Esophagus squamous epithelium (tissue), 4 donors: ENCODE measurements around the gene ZNF30.

Experiments
- POLR2A ChIP-seq, 4 donors: fragments of 450-650 bp; IDR thresholded peaks; one replicate each; pipeline ENCODE4 v1.6.1; 2017; ENCODE audit warnings: antibody characterized with exemption in 4 of 4, mild to moderate bottlenecking in 4 of 4, moderate library complexity in 3 of 4
- TF ChIP-seq, protein P1 (sequence below), 6 experiments: fragments of 450-650 bp in 4 of 6; fragments of 200-600 bp in 2 of 6; sonication (generic) in 2 of 6; IDR thresholded peaks; one replicate each; pipeline ENCODE4 v1.5.1; 2016 to 2019; ENCODE audit warnings: antibody characterized with exemption in 6 of 6, mild to moderate bottlenecking in 4 of 6, moderate library complexity in 4 of 6

DNA sequence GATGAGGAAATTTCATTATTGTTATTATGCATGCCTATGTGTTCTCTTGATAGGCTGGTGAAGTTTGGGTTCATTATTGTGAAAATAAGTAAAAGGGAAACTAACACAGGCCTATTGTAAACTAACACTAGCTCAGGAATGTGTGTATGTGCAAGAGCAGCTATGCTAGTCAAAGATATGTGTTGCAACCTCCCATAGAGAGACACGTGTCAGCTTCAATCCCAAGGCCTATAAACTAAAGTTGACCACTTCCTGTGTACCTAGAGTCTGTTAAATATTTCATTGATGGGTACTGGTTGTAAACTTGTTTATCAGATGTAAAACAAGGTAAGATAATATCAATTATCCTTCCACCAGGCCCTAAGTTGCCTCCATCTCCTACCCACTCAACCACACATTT, 44.7 kb upstream of the ZNF30 start:
- TF ChIP-seq, protein P1, sequence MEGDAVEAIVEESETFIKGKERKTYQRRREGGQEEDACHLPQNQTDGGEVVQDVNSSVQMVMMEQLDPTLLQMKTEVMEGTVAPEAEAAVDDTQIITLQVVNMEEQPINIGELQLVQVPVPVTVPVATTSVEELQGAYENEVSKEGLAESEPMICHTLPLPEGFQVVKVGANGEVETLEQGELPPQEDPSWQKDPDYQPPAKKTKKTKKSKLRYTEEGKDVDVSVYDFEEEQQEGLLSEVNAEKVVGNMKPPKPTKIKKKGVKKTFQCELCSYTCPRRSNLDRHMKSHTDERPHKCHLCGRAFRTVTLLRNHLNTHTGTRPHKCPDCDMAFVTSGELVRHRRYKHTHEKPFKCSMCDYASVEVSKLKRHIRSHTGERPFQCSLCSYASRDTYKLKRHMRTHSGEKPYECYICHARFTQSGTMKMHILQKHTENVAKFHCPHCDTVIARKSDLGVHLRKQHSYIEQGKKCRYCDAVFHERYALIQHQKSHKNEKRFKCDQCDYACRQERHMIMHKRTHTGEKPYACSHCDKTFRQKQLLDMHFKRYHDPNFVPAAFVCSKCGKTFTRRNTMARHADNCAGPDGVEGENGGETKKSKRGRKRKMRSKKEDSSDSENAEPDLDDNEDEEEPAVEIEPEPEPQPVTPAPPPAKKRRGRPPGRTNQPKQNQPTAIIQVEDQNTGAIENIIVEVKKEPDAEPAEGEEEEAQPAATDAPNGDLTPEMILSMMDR (IDR thresholded peaks at IDR 0.05) = no peak
- TF ChIP-seq POLR2A (IDR thresholded peaks at IDR 0.05) = no peak
